HG02763 (cell line): Measurements from ENCODE around the gene CKAP2L.

Experiments used
- ATAC-seq: cut with Tn5 transposase; IDR thresholded peaks from one replicate; pipeline ENCODE4 v1.9.1; 2021; ENCODE audit warnings: mild to moderate bottlenecking, moderate library complexity; ENCODE audit not compliant: unreplicated experiment

CKAP2L gene

GRCh38 chr2:112791693-112792230 is 27.4 kb upstream of the CKAP2L start:
- no peak for ATAC-seq

GRCh38 chr2:112791019-112791418 is 26.6 kb upstream of the CKAP2L start:
- ATAC-seq = no peak

GRCh38 chr2:112790305-112790704 is 25.9 kb upstream of the CKAP2L start:
- ATAC-seq = no peak

- ATAC-seq = no peak
Measured at GRCh38 chr2:112789186-112789585, 24.8 kb upstream of the CKAP2L start.

GRCh38 chr2:112788653-112789052 is 24.2 kb upstream of the CKAP2L start:
- ATAC-seq = no peak

- ATAC-seq = no peak
Measured at GRCh38 chr2:112787729-112788393, 23.5 kb upstream of the CKAP2L start.

GRCh38 chr2:112787294-112787693 is 22.9 kb upstream of the CKAP2L start:
- ATAC-seq = no peak

- ATAC-seq = no peak
Measured at GRCh38 chr2:112784199-112785189, 20.1 kb upstream of the CKAP2L start, which contains the start of gene IL1A. Gene IL1A (minus strand): TSS chr2:112784493. CDS start chr2:112783770, 723 bp downstream.

GRCh38 chr2:112783187-112783714 is 18.8 kb upstream of the CKAP2L start:
- no peak for ATAC-seq

GRCh38 chr2:112782234-112782799 is 17.9 kb upstream of the CKAP2L start:
- ATAC-seq = peak; percentile 87

- no peak for ATAC-seq
Measured at GRCh38 chr2:112779598-112779997, 15.2 kb upstream of the CKAP2L start.

- ATAC-seq = no peak
Measured at GRCh38 chr2:112777036-112777435, 12.6 kb upstream of the CKAP2L start.

- ATAC-seq = no peak
Measured at GRCh38 chr2:112776113-112776512, 11.7 kb upstream of the CKAP2L start.

GRCh38 chr2:112774536-112775285 is 10.3 kb upstream of the CKAP2L start:
- no peak for ATAC-seq

GRCh38 chr2:112773556-112773955 is 9.1 kb upstream of the CKAP2L start:
- ATAC-seq = no peak

- ATAC-seq = no peak
Measured at GRCh38 chr2:112772911-112773475, 8.6 kb upstream of the CKAP2L start.

GRCh38 chr2:112772322-112772721 is 7.9 kb upstream of the CKAP2L start:
- ATAC-seq = no peak

GRCh38 chr2:112768432-112768831 is 4.0 kb upstream of the CKAP2L start:
- no peak for ATAC-seq

GRCh38 chr2:112767693-112768330 is 3.4 kb upstream of the CKAP2L start:
- ATAC-seq = no peak
